Measurements from ENCODE around the gene RXRG. TPM values are rescaled to one million over a fixed set of nuclear protein-coding genes. Genes with fewer than 3 reads are reported as not detected.

Gene RXRG
- total and polyA plus RNA-seq, 2 donors (not counting 3 experiments of a cell fraction or from before 2014, with no cell fraction given): not detected

DNA sequence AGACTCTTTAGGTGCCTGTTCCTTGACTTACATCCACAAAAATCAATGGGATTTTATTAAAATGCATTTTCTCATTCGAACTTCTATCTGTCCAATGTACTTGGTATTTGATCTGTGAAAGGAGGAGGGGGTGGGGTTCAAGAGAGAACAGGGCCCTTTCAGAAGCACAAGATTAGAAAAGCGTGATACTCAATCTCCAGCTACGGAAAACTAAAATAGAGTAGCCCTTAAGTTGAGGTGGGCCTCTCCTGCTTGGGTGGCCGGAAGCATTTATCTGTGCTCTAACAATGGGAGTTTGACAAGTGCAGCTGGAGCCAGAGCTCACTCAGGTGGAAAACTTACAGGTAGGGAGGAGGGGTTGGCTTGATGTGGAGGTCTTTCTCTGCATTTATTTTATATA lies 462 bp upstream of the RXRG start:
- CTCF ChIA-PET: no interaction called here
- H3K79me2 ChIP-seq (ENCODE audit: control insufficient read depth, insufficient read depth, low read length): no peaks in the 10 kb centered on the region
- H4K20me1 ChIP-seq (replicated peaks; ENCODE audit: control insufficient read depth, extremely low read depth, insufficient read depth, low read length): no peaks in the 10 kb centered on the region
- H3K27me3 ChIP-seq (ENCODE audit: control insufficient read depth in 2 of 2, insufficient read depth in 2 of 2, low read length in 2 of 2): peaks cover 37 to 51% of the 10 kb centered on the region in 2 experiments
- H3K27ac ChIP-seq (ENCODE audit: insufficient read depth, low read depth, low read length): no peak overlapping the region
- dilution Hi-C loops (cut with MboI; ENCODE audit: extremely low pct_ligation_motif_present, low sequenced_read_pairs) (no loop called here), intact Hi-C loops (cut with micrococcal nuclease) (no loop called here)
- POLR2A ChIA-PET: no interaction called here
- no peaks in the 10 kb centered on the region for H3K9me1 ChIP-seq (replicated peaks; ENCODE audit: control insufficient read depth, extremely low read depth, insufficient read depth, low read length)
- DNase-seq (ENCODE audit: low read depth, low spot score) (no peak), FAIRE-seq (no peak)
- TF ChIP-seq MYC (IDR thresholded peaks at IDR 0.05; ENCODE audit: low read depth, low read length) (no peak), POLR2AphosphoS5 (IDR thresholded peaks at IDR 0.05; ENCODE audit: insufficient read depth, low read depth, low read length) (no peak), JUN (IDR thresholded peaks at IDR 0.05; ENCODE audit: borderline replicate concordance, insufficient read depth, insufficient read length, low read depth) (no peak), EZH2 (IDR thresholded peaks at IDR 0.05; ENCODE audit: borderline replicate concordance, low read depth, low read length, severe bottlenecking) (peak; percentile 17), GATA2 (IDR thresholded peaks at IDR 0.05; ENCODE audit: insufficient read depth, insufficient read length, low read depth, low read length) (no peak), POLR2A (IDR thresholded peaks at IDR 0.05; ENCODE audit: low read depth, low read length) (no peak), FOS (IDR thresholded peaks at IDR 0.05; ENCODE audit: borderline replicate concordance, insufficient read depth, low read length) (no peak)
- TF ChIP-seq, protein P1, sequence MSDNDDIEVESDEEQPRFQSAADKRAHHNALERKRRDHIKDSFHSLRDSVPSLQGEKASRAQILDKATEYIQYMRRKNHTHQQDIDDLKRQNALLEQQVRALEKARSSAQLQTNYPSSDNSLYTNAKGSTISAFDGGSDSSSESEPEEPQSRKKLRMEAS (IDR thresholded peaks at IDR 0.05; ENCODE audit: insufficient read depth, insufficient read length): no peak
- no peaks in the 10 kb centered on the region for H3K4me1 ChIP-seq (ENCODE audit: control insufficient read depth, extremely low read depth, insufficient read depth, low read length)
- H3K9ac ChIP-seq (replicated peaks; ENCODE audit: extremely low read depth, insufficient read depth, low read length): no peak overlapping the region
- no peak overlapping the region for H3K4me3 ChIP-seq (replicated peaks in 1 of 3; ENCODE audit: insufficient read depth in 1 of 3, low read depth in 1 of 3, low read length in 3 of 3)
- no peaks in the 10 kb centered on the region for H3K36me3 ChIP-seq (ENCODE audit: control insufficient read depth in 2 of 2, extremely low read depth in 1 of 2, insufficient read depth in 2 of 2, low read length in 2 of 2)
- BruUV-seq (replicated peaks): no TSS peak
- H3K9me3 ChIP-seq (replicated peaks; ENCODE audit: control insufficient read depth, insufficient read depth, low read length): no peaks in the 10 kb centered on the region
- H3K4me2 ChIP-seq (ENCODE audit: insufficient read depth, low read length): no peak overlapping the region
- peak overlapping the region; percentile 59 for H2AFZ ChIP-seq (ENCODE audit: low read depth, low read length)

Measured in endothelial cell of umbilical vein (primary cell).